A673 (cell line): ENCODE data around the gene DCANP1. TPM values are rescaled to one million over a fixed set of nuclear protein-coding genes. Genes with fewer than 3 reads are reported as not detected.

ENCODE experiments used
- BruUV-seq: library from RNA; stranded (reverse); fragments of 400-500 nt; replicated peaks from 2 replicates; lab custom pipeline; 2021; lab: Mats Ljungman, UMichigan
- CTCF ChIA-PET: fragments of 300-600 bp; sonication (Branson Sonifier 250); formaldehyde crosslinking; loops from one replicate; lab custom pipeline; 2022; ENCODE audit warnings: antibody characterized with exemption; lab: Charles Lee
- POLR2A ChIA-PET: fragments of 300-600 bp; sonication (Branson Sonifier 250); formaldehyde crosslinking; loops from one replicate; lab custom pipeline; 2022; ENCODE audit warnings: antibody characterized with exemption; ENCODE audit not compliant: low non-redundant PET; lab: Charles Lee
- DNase-seq: peaks from one replicate; pipeline ENCODE4 v3.0.0-alpha.2; 2015; ENCODE audit warnings: low spot score
- H3K27ac ChIP-seq: fragments of 200-600 bp; sonication (generic); 2 replicates; pipeline ENCODE4 v1.5.1; 2016; ENCODE audit warnings: mixed run types, low read depth, mild to moderate bottlenecking, mixed read lengths, antibody characterized with exemption, low read length; ENCODE audit not compliant: poor library complexity, severe bottlenecking
- H3K27me3 ChIP-seq: fragments of 200-600 bp; sonication (generic); replicated peaks from 2 replicates; pipeline ENCODE4 v1.6.1; 2017; ENCODE audit warnings: mixed run types, low read depth, mild to moderate bottlenecking, mixed read lengths, antibody characterized with exemption, low read length; ENCODE audit not compliant: insufficient read depth, poor library complexity
- H3K36me3 ChIP-seq: fragments of 200-600 bp; sonication (generic); 2 replicates; pipeline ENCODE4 v1.6.1; 2016; ENCODE audit warnings: mixed run types, mild to moderate bottlenecking, mixed read lengths, antibody characterized with exemption, low read length; ENCODE audit not compliant: insufficient read depth, poor library complexity, severe bottlenecking
- H3K4me1 ChIP-seq: fragments of 200-600 bp; sonication (generic); 2 replicates; pipeline ENCODE4 v1.6.1; 2017; ENCODE audit warnings: mixed run types, mild to moderate bottlenecking, mixed read lengths, antibody characterized with exemption, low read length; ENCODE audit not compliant: insufficient read depth, poor library complexity, severe bottlenecking
- H3K4me3 ChIP-seq: fragments of 200-600 bp; sonication (generic); 2 replicates; pipeline ENCODE4 v1.5.1; 2016; ENCODE audit warnings: low read depth, mixed run types, mild to moderate bottlenecking, mixed read lengths, low read length; ENCODE audit not compliant: poor library complexity, severe bottlenecking
- H3K9me3 ChIP-seq: fragments of 200-600 bp; sonication (generic); 2 replicates; pipeline ENCODE4 v1.6.1; 2016; ENCODE audit warnings: mixed run types, low read depth, mild to moderate bottlenecking, mixed read lengths, antibody characterized with exemption, low read length; ENCODE audit not compliant: poor library complexity, severe bottlenecking
- EZH2 ChIP-seq: fragments of 200-600 bp; sonication (generic); IDR thresholded peaks from 2 replicates; pipeline ENCODE4 v1.6.1; 2017; ENCODE audit warnings: borderline replicate concordance, low read depth, mild to moderate bottlenecking, mixed read lengths, antibody characterized with exemption, low read length; ENCODE audit not compliant: poor library complexity, severe bottlenecking
- intact Hi-C: fragments of 100-400 bp; cut with micrococcal nuclease; formaldehyde crosslinking; loops from one replicate; pipeline ENCODE4 v1.10.0; 2022; ENCODE audit not compliant: unreplicated experiment
- total RNA-seq: library from RNA; stranded (reverse); gene quantifications from 2 replicates; pipeline ENCODE4 v1.2.3, GENCODE V29; 2021
- TF ChIP-seq, protein P1 (sequence below): fragments of 300-800, 200-600 bp; sonication (generic); conservative IDR thresholded peaks from 2 replicates; pipeline ENCODE4 v1.5.1; 2017; ENCODE audit warnings: low read depth, mild to moderate bottlenecking, antibody characterized with exemption, low read length, moderate library complexity, mixed read lengths

The DCANP1 gene
- total RNA-seq, 1 experiment from 2014 or later: not detected

DNA sequence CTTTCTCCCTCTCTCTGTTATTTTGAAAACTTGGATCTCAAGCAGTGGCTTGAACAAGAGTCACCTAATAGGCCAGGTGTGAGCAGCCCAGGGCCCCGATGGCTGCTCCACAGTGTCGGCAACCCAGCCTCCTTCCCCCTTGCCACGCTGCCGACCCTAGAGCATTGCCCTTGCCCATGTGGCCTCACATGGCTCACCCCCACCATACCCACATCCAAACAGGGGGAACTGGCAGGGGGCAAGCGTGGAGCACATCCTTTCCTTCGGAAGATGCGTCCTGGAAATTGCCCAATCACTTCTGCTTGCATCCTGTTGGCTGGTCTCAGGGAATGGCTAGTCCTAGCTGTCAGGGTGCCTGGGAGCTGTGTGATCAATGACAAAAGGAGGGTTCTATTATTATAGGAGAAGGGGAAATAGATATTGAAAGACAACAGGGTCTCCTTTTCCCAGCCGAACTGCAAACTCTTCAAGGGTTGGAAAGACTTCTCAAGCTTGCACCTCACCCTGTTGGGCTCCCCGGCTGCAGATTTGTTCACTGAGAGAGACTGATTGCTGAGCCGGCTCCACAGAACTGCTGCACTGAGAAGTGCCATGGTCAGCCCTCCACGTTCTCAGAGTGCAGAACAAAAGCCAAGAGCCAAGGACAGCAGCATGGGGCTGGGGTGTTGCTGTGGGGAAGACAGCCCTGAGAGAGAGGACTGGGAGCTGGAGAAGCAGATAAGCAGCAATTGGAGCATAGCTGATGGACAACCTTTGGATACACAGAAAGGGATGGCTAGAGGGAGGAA, 13.3 kb upstream of the DCANP1 start:
- CTCF ChIA-PET: interaction anchor here (0.7 to 1.3 kb wide), 2 partner anchors 91 kb away, joined by 3 read pairs; no protein-coding TSS in a partner anchor
- TF ChIP-seq, protein P1, sequence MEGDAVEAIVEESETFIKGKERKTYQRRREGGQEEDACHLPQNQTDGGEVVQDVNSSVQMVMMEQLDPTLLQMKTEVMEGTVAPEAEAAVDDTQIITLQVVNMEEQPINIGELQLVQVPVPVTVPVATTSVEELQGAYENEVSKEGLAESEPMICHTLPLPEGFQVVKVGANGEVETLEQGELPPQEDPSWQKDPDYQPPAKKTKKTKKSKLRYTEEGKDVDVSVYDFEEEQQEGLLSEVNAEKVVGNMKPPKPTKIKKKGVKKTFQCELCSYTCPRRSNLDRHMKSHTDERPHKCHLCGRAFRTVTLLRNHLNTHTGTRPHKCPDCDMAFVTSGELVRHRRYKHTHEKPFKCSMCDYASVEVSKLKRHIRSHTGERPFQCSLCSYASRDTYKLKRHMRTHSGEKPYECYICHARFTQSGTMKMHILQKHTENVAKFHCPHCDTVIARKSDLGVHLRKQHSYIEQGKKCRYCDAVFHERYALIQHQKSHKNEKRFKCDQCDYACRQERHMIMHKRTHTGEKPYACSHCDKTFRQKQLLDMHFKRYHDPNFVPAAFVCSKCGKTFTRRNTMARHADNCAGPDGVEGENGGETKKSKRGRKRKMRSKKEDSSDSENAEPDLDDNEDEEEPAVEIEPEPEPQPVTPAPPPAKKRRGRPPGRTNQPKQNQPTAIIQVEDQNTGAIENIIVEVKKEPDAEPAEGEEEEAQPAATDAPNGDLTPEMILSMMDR: no peak
- no peak for TF ChIP-seq EZH2
- no peaks in the 10 kb centered on the region for H3K9me3 ChIP-seq
- H3K4me3 ChIP-seq: no peak overlapping the region
- H3K27me3 ChIP-seq: peaks cover 30% of the 10 kb centered on the region
- BruUV-seq: no TSS peak
- POLR2A ChIA-PET: no interaction called here
- no peak overlapping the region for H3K27ac ChIP-seq
- no peaks in the 10 kb centered on the region for H3K4me1 ChIP-seq
- no peaks in the 10 kb centered on the region for H3K36me3 ChIP-seq
- intact Hi-C loops: loop anchor here (5.0 kb wide), 1 partner anchor 752 kb away; no protein-coding TSS in a partner anchor
- no peak for DNase-seq

DNA sequence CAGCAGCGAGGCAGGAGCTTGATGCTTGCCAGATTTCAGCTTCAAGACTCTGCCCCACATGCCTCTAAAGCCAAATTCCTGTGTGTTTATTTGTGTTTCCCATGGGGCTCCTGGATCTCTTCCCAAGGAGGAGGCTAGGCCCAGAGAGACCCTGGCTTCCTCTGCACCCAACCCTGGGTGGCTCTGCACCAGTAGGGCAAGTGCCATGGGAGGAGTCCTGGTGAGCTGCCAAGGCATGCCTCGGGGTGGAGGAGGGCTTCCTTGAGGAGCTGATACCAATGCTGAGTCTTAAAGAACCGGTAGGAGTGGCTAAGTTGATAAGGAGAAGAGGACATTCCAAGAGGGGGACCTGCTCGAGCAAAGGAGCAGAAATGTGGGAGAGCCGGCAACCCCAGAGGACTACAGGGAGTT, 11.8 kb upstream of the DCANP1 start:
- no peak overlapping the region for H3K27ac ChIP-seq
- intact Hi-C loops: no loop called here
- peak; percentile 48 for DNase-seq
- CTCF ChIA-PET: interaction anchor here (1.3 kb wide), 1 partner anchor 93 kb away, joined by 3 read pairs; no protein-coding TSS in a partner anchor
- POLR2A ChIA-PET: no interaction called here
- H3K9me3 ChIP-seq: no peaks in the 10 kb centered on the region
- H3K36me3 ChIP-seq: no peaks in the 10 kb centered on the region
- BruUV-seq: no TSS peak
- H3K4me1 ChIP-seq: no peaks in the 10 kb centered on the region
- no peak overlapping the region for H3K4me3 ChIP-seq
- peaks cover 25% of the 10 kb centered on the region for H3K27me3 ChIP-seq
- no peak for TF ChIP-seq EZH2
- TF ChIP-seq, protein P1: no peak

DNA sequence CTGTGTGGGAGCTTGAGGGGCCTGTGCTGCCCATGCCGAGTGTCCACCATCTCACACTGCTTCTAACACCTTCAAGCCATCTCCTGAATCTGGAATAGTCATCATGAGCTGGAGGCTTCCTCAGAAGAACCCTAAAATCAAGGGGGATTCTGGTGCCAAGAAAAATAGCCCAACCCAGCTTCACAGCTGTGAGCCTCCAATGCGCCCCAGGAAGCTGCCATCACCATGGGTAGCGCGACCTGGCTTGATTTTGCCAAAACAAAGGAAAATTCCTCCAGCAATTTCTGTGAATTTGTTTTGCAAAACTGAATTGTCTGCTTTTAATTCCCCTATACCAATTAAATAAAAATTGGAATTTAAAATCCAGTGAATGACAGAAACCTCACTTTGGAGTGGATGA, 11.2 kb upstream of the DCANP1 start:
- ChIA-PET POLR2A (interaction anchor here (0.7 kb wide), 1 partner anchor 377 kb away, joined by 4 read pairs; no protein-coding TSS in a partner anchor), CTCF (no interaction called here)
- H3K27me3 ChIP-seq: peaks cover 26% of the 10 kb centered on the region

More for the DNA sequence above, 11.2 kb upstream of the DCANP1 start:
- no peak overlapping the region for H3K4me3 ChIP-seq
- no peak for DNase-seq
- H3K4me1 ChIP-seq: no peaks in the 10 kb centered on the region
- no peaks in the 10 kb centered on the region for H3K36me3 ChIP-seq
- intact Hi-C loops: no loop called here
- no peak overlapping the region for H3K27ac ChIP-seq
- H3K9me3 ChIP-seq: no peaks in the 10 kb centered on the region
- no TSS peak for BruUV-seq
- TF ChIP-seq EZH2: no peak
- TF ChIP-seq, protein P1: no peak
